Mesendoderm (in vitro differentiated cells): Measurements from ENCODE around the gene CADPS2.

Experiments used
- DNase-seq: peaks from one replicate; pipeline ENCODE4 v3.0.0; 2013
- H2AK5ac ChIP-seq: 2 replicates; pipeline ENCODE4 v1.6.1; 2013; ENCODE audit warnings: low read length, inconsistent platforms
- H2BK120ac ChIP-seq: 2 replicates; pipeline ENCODE4 v1.6.1; 2013; ENCODE audit warnings: low read depth, mild to moderate bottlenecking, low read length, moderate library complexity, mixed read lengths
- H2BK15ac ChIP-seq: replicated peaks from 2 replicates; pipeline ENCODE4 v1.6.1; 2013; ENCODE audit warnings: low read depth, mild to moderate bottlenecking, moderate library complexity
- H2BK5ac ChIP-seq: 2 replicates; pipeline ENCODE4 v1.6.1; 2013; ENCODE audit warnings: low read length, inconsistent platforms
- H3K18ac ChIP-seq: 2 replicates; pipeline ENCODE4 v1.6.1; 2013; ENCODE audit warnings: mild to moderate bottlenecking, low read length, mixed read lengths
- H3K23ac ChIP-seq: one replicate; pipeline ENCODE4 v1.6.1; 2013; ENCODE audit warnings: low read length
- H3K27ac ChIP-seq: 2 replicates; pipeline ENCODE4 v1.5.1; 2013; ENCODE audit warnings: low read depth, mild to moderate bottlenecking, inconsistent platforms, low read length, moderate library complexity
- H3K27me3 ChIP-seq: 2 replicates; pipeline ENCODE4 v1.6.1; 2013; ENCODE audit warnings: low read length, control low read depth, mild to moderate bottlenecking, inconsistent platforms; ENCODE audit not compliant: insufficient read depth, poor library complexity
- H3K36me3 ChIP-seq: 2 replicates; pipeline ENCODE4 v1.6.1; 2013; ENCODE audit warnings: low read length, inconsistent platforms; ENCODE audit not compliant: control insufficient read depth, insufficient read depth
- H3K4ac ChIP-seq: one replicate; pipeline ENCODE4 v1.6.1; 2013; ENCODE audit warnings: low read depth, mild to moderate bottlenecking, low read length, moderate library complexity
- H3K4me1 ChIP-seq: 2 replicates; pipeline ENCODE4 v1.6.1; 2013; ENCODE audit warnings: low read depth, low read length, inconsistent platforms; ENCODE audit not compliant: control insufficient read depth
- H3K4me2 ChIP-seq: 2 replicates; pipeline ENCODE4 v1.6.1; 2013; ENCODE audit warnings: low read length
- H3K4me3 ChIP-seq: 2 replicates; pipeline ENCODE4 v1.5.1; 2013; ENCODE audit warnings: mild to moderate bottlenecking, low read length
- H3K56ac ChIP-seq: one replicate; pipeline ENCODE4 v1.6.1; 2013; ENCODE audit warnings: low read length
- H3K79me1 ChIP-seq: 2 replicates; pipeline ENCODE4 v1.6.1; 2013; ENCODE audit warnings: low read length, inconsistent platforms
- H3K79me2 ChIP-seq: 2 replicates; pipeline ENCODE4 v1.6.1; 2013; ENCODE audit warnings: mild to moderate bottlenecking, low read length; ENCODE audit not compliant: control insufficient read depth, insufficient read depth
- H3K9ac ChIP-seq: 2 replicates; pipeline ENCODE4 v1.6.1; 2013; ENCODE audit warnings: low read length, inconsistent platforms
- H4K5ac ChIP-seq: one replicate; pipeline ENCODE4 v1.6.1; 2013; ENCODE audit warnings: low read length
- H4K8ac ChIP-seq: one replicate; pipeline ENCODE4 v1.6.1; 2013; ENCODE audit warnings: low read depth, mild to moderate bottlenecking, control low read depth, low read length, moderate library complexity
- WGBS: extraction: QIAGEN DNeasy Blood & Tissue Kit; methylation state at CpG from one replicate; pipeline ENCODE4 v1.1.7; 2013; ENCODE audit warnings: low lambda C conversion rate, missing lambda C conversion rate; ENCODE audit not compliant: insufficient coverage; ENCODE audit errors: extremely low coverage; 5-methylcytosine and 5-hydroxymethylcytosine counted together

The CADPS2 gene

DNA sequence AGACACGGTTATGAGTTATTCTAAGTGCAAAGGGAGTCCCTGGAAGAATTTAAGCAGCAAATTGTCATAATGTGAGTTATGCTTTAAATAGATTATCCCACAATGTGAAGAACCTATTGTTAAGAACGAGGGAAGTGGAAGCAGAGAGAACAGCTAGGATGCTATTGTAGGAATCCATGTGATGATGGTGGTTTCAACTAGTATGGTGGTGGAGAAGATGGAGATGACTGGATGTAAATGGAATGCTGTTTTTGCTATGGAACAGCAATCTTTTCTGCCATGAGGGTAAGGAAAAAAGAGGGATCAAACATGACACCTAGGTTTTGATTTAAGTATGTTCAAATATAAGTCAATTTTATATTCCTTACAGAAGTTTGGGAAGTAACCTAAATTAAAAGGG lies 378.7 kb downstream of the CADPS2 start:
- no peak overlapping the region for H3K27ac ChIP-seq
- no peaks in the 10 kb centered on the region for H3K27me3 ChIP-seq
- DNase-seq, result no peak
- H3K56ac ChIP-seq, result no peak overlapping the region
- no peaks in the 10 kb centered on the region for H3K4me1 ChIP-seq
- H3K4me2 ChIP-seq, result no peak overlapping the region
- no peak overlapping the region for H4K5ac ChIP-seq
- no CpG with 5 or more reads among the region's 2 CpGs for WGBS
- no peak overlapping the region for H3K9ac ChIP-seq
- H3K23ac ChIP-seq, result no peak overlapping the region
- H2BK120ac ChIP-seq, result no peak overlapping the region
- H2BK15ac ChIP-seq, result no peak overlapping the region
- no peak overlapping the region for H2BK5ac ChIP-seq
- H2AK5ac ChIP-seq, result no peak overlapping the region
- no peak overlapping the region for H4K8ac ChIP-seq
- H3K79me2 ChIP-seq, result no peaks in the 10 kb centered on the region
- H3K79me1 ChIP-seq, result no peaks in the 10 kb centered on the region
- H3K36me3 ChIP-seq, result no peaks in the 10 kb centered on the region
- no peak overlapping the region for H3K4ac ChIP-seq
- H3K4me3 ChIP-seq, result no peak overlapping the region
- no peak overlapping the region for H3K18ac ChIP-seq

DNA sequence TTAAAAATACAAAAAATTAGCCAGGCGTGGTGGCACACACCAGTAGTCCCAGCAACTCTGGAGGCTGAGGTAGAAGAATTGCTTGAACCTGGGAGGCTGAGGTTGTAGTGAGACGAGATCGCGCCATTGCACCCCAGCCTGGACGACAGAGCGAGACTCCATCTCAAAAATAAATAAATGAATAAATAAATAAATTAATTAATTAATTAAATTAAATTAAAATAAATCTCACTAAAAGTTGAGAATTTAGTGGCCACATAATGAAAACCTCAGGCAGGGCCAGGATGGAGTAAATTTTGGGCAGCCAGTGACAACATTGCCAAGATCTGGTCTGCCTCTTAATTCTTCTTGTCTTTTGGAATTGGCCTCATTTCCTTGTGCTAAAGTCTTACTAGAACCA lies 394.3 kb downstream of the CADPS2 start:
- Histone ChIP-seq H3K4me1 (no peaks in the 10 kb centered on the region), H2BK120ac (no peak overlapping the region), H4K8ac (no peak overlapping the region), H3K18ac (no peak overlapping the region), H3K36me3 (no peaks in the 10 kb centered on the region), H2BK5ac (no peak overlapping the region), H2BK15ac (no peak overlapping the region), H3K79me1 (no peaks in the 10 kb centered on the region), H3K27ac (no peak overlapping the region), H3K23ac (no peak overlapping the region), H3K4me3 (no peak overlapping the region), H3K56ac (no peak overlapping the region), H3K4ac (no peak overlapping the region), H2AK5ac (no peak overlapping the region), H3K4me2 (no peak overlapping the region), H3K9ac (no peak overlapping the region), H3K79me2 (no peaks in the 10 kb centered on the region), H4K5ac (no peak overlapping the region), H3K27me3 (no peaks in the 10 kb centered on the region)
- WGBS, result no CpG with 5 or more reads among the region's 6 CpGs
- DNase-seq, result no peak

DNA sequence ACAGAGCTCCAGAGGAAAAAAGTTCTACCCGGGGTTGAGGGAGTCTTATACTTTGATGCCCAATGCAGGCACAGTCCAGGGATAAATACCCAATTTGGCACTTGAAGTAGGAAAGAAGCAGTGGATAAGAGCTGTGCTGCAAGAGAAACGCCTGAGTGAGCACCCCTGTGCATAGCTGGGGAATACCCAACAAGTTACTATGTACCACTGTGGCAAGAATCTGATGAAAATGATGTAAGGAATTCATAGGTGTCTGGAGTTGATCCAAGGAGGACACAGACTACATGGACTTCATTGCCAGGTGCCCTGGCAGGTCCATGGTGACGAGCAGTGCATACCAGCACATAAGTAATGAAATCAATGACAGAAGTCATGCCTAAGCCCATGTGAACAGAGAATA lies 398.0 kb downstream of the CADPS2 start:
- Histone ChIP-seq H3K27me3 (no peaks in the 10 kb centered on the region), H4K8ac (no peak overlapping the region), H2BK120ac (no peak overlapping the region), H3K4ac (no peak overlapping the region), H2BK5ac (no peak overlapping the region), H3K56ac (no peak overlapping the region), H3K9ac (no peak overlapping the region), H4K5ac (no peak overlapping the region), H2BK15ac (no peak overlapping the region), H3K23ac (no peak overlapping the region), H3K36me3 (no peaks in the 10 kb centered on the region), H3K4me1 (no peaks in the 10 kb centered on the region), H2AK5ac (no peak overlapping the region), H3K4me3 (no peak overlapping the region), H3K27ac (no peak overlapping the region), H3K18ac (no peak overlapping the region), H3K79me2 (no peaks in the 10 kb centered on the region), H3K4me2 (no peak overlapping the region), H3K79me1 (no peaks in the 10 kb centered on the region)
- WGBS, result no CpG with 5 or more reads among the region's 3 CpGs
- no peak for DNase-seq

DNA sequence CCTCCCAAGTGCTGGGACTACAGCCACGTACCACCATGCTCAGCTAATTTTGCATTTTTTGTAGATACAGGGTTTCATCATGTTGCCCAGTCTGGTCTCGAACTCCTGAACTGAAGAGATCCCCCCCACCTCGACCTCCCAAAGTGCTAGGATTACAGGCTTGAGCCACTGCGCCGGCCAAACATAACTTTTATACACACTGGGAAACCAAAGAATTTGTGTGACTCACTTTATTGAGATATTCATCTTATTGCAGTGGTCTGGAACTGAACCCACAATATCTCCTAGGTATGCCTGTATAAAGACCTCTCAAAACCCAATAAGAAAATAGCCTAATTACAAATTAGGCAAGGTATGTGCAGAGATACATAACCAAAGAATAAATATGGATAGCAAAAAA lies 399.1 kb downstream of the CADPS2 start:
- Histone ChIP-seq H3K79me1 (no peaks in the 10 kb centered on the region), H3K9ac (no peak overlapping the region), H3K4me1 (no peaks in the 10 kb centered on the region), H3K27ac (no peak overlapping the region), H4K8ac (no peak overlapping the region), H2BK120ac (no peak overlapping the region), H3K56ac (no peak overlapping the region), H2AK5ac (no peak overlapping the region), H2BK5ac (no peak overlapping the region), H3K4me2 (no peak overlapping the region), H3K79me2 (no peaks in the 10 kb centered on the region), H3K18ac (no peak overlapping the region), H3K23ac (no peak overlapping the region), H3K36me3 (no peaks in the 10 kb centered on the region), H4K5ac (no peak overlapping the region), H2BK15ac (no peak overlapping the region), H3K4me3 (no peak overlapping the region), H3K27me3 (no peaks in the 10 kb centered on the region), H3K4ac (no peak overlapping the region)
- no CpG with 5 or more reads among the region's 5 CpGs for WGBS
- DNase-seq, result no peak

DNA sequence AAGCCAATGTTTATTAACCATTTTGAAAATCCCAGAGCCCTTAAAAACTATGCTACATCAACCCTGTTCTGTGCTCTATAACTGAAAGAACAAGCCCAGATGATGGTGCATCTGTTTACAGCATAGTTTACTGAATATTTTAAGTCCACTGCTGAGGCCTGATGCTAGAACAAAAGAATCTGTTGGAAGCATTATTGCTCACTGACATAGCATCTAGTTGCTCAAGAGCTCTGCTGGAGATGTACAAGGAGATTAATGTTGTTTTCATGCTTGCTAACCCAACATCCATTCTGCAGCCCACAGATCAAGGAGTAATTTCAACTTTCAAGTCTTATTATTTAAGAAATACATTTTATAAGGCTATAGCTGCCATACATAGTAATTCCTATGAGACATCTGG lies 400.4 kb downstream of the CADPS2 start:
- Histone ChIP-seq H2BK120ac (no peak overlapping the region), H3K36me3 (no peaks in the 10 kb centered on the region), H2AK5ac (no peak overlapping the region), H3K4me1 (no peaks in the 10 kb centered on the region), H2BK5ac (no peak overlapping the region), H4K5ac (no peak overlapping the region), H2BK15ac (no peak overlapping the region), H3K79me1 (no peaks in the 10 kb centered on the region), H3K27me3 (no peaks in the 10 kb centered on the region), H3K79me2 (no peaks in the 10 kb centered on the region), H3K18ac (no peak overlapping the region), H3K4me3 (no peak overlapping the region), H3K56ac (no peak overlapping the region), H3K9ac (no peak overlapping the region), H3K23ac (no peak overlapping the region), H4K8ac (no peak overlapping the region), H3K27ac (no peak overlapping the region), H3K4ac (no peak overlapping the region), H3K4me2 (no peak overlapping the region)
- DNase-seq, result no peak

DNA sequence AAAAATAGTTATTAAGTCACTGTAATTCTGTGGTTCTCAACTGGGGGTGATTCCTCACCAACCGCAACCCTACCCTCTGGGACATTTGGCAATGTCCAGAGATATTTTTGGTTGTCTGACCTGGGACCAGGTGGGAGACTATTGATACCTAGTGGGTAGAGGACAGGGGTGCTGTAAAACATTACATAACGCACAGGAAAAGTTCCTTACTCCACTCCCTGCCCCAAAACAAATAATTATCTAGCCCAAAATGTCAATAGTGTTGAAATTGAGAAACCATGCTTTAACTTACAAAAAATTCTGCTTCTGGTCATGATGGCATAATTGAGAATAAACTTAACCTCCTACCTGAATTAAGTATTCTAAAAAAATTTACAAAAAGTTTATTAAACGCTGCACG lies 404.0 kb downstream of the CADPS2 start:
- H3K27me3 ChIP-seq, result no peaks in the 10 kb centered on the region

More for the DNA sequence above, 404.0 kb downstream of the CADPS2 start:
- Histone ChIP-seq H3K56ac (no peak overlapping the region), H4K8ac (no peak overlapping the region), H3K18ac (no peak overlapping the region), H2BK15ac (no peak overlapping the region), H2AK5ac (no peak overlapping the region), H3K4me1 (no peaks in the 10 kb centered on the region), H3K79me1 (no peaks in the 10 kb centered on the region), H3K9ac (no peak overlapping the region), H3K4me2 (no peak overlapping the region), H3K36me3 (no peaks in the 10 kb centered on the region), H3K23ac (no peak overlapping the region), H2BK5ac (no peak overlapping the region), H2BK120ac (no peak overlapping the region), H4K5ac (no peak overlapping the region), H3K4me3 (no peak overlapping the region), H3K79me2 (no peaks in the 10 kb centered on the region), H3K4ac (no peak overlapping the region), H3K27ac (no peak overlapping the region)
- DNase-seq, result no peak
- WGBS, result no CpG with 5 or more reads among the region's 4 CpGs
